ENCODE data around the gene GRIP1. TPM values are rescaled to one million over a fixed set of nuclear protein-coding genes. Genes with fewer than 3 reads are reported as not detected.

Gene GRIP1
- total RNA-seq, 4 donors from 2014 or later, result 0.85 to 1.8 TPM; not detected in 2

- TF ChIP-seq CTCF (IDR thresholded peaks at IDR 0.05; ENCODE audit: low read depth), result no peak
Observed at GRCh38 chr12:66320996-66321395, 357.9 kb downstream of the GRIP1 start.

DNA sequence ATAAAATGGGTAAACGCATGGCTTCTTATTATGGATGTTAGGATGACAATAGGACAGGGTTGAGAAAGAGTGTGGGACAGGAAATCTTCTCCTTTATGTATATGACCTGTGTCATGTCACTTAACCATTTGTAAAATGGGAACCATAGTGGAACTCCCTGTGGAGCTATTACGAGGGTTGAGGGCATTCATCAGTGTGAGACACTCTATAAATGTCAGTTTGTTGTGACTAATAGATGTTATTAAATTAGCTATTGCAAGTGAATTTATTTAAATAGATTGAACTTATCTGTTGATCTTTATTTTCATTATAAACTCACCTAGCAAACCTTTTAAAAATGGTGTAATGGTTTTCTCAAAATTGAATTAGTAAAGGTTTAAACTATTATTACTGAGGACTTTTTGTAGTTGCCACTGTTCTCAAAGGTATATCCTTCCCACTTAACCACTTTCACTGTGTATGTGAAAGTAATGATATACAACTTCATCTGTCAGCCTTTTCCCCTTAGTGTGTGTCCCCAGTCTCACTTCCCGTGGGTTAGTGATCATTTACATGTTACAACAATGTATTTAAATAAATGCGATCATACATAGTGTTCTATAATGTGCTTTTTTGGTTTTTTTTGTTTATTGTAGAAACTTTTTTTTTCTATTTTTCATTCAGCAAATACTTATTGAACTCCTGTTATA, 359.5 kb downstream of the GRIP1 start:
- TF ChIP-seq CTCF (IDR thresholded peaks at IDR 0.05; ENCODE audit: low read depth), result no peak

GRCh38 chr12:66314278-66314677, 364.6 kb downstream of the GRIP1 start:
- no peak for TF ChIP-seq CTCF (IDR thresholded peaks at IDR 0.05; ENCODE audit: low read depth)

GRCh38 chr12:66312189-66312588, 366.7 kb downstream of the GRIP1 start:
- no peak for TF ChIP-seq CTCF (IDR thresholded peaks at IDR 0.05; ENCODE audit: low read depth)

- TF ChIP-seq CTCF (IDR thresholded peaks at IDR 0.05; ENCODE audit: low read depth), result no peak
Observed at GRCh38 chr12:66309606-66310005, 369.3 kb downstream of the GRIP1 start.

DNA sequence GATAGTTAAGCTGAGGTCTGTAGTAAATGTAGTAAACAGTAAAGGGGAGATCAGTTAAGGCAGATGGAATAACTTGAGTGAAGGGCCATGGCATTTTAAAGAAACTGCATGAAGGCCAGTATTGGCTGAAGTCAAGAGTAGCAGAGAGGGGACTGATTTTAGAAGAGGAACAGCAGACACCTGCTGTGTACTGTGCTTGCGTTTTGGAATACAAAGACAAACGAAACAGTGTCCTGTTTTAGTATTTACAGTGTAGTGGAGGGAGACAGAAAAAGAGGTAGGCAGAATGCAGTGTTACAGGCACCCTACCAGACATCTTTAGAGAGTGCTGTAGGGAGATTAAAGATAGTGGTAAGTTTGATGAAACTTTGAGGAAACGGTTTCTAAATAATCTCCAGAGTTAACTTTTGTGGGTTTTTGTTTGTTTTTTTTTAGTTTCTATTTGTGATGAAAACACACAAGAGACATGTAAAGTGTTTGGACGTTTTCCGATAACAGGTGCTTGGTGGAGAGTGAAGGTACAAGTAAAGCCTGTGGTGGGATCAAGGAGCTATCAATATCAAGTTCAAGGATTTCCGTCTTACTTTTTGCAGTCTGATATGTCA, 374.5 kb downstream of the GRIP1 start:
- TF ChIP-seq CTCF (IDR thresholded peaks at IDR 0.05; ENCODE audit: low read depth), result no peak

- no peak for TF ChIP-seq CTCF (IDR thresholded peaks at IDR 0.05; ENCODE audit: low read depth)
Observed at GRCh38 chr12:66302827-66303169, 376.1 kb downstream of the GRIP1 start.

Measured in subcutaneous adipose tissue (tissue), 4 donors.